Ramos (cell line): ENCODE measurements around the gene SSTR3.
"Not testable (repeated sequence)": the region's sequence is repeated elsewhere in the genome, so short reads cannot be mapped to it uniquely, and the experiment has no call there.

Experiments used
- in situ Hi-C: fragments of 300-500 bp; cut with MboI; formaldehyde crosslinking; loops from one replicate; pipeline ENCODE4 v1.14.3; 2022; ENCODE audit warnings: low sequenced_read_pairs; ENCODE audit not compliant: unreplicated experiment

The SSTR3 gene

DNA sequence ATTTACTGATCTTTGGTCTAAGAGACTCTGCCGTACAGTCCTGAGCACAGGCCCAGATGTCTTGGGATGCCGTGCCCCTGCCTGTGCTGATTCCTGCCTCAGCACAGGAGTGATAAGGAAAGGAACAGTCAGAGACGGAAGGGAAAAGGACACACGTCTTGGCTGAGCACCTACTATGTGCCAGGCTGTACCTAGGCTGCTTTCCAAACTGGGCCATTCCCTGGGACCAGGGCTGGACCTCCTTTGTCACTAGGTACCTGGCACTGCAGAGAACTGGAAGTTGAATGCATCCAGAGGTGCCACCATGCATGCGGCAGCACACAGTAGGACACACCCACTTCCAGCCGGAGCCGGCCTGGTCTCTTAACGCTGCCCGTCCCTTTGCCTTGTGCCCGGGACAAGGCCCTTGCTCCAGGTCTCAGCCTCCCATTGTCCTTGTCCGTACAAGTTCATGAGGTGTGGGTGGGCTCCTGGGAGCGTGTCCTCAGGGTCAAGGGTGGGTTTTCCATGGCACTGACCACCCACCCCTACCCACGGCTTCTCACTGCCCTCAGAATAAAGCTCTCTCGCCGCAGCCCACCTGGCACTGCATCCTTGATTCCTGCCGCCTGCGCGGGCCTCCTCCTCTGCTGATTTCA is 1.1 kb upstream of the SSTR3 start:
- in situ Hi-C loops: no loop called here

DNA sequence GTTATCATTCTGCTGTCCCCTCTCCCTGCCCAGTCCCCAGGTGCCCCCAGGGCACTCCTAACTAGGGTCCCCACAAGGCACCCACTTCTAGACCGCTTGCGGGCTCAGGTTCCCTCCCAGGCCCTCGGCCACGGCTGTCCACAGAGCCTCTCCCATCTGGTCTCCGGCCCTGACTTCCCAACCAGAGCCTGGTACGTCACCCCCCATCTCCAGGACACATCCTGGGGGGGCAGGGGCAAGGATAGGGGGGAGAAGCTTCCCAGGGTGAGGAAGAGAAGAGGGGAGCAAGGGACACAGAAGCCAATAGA is 457 bp downstream of the SSTR3 start:
- in situ Hi-C loops: no loop called here

DNA sequence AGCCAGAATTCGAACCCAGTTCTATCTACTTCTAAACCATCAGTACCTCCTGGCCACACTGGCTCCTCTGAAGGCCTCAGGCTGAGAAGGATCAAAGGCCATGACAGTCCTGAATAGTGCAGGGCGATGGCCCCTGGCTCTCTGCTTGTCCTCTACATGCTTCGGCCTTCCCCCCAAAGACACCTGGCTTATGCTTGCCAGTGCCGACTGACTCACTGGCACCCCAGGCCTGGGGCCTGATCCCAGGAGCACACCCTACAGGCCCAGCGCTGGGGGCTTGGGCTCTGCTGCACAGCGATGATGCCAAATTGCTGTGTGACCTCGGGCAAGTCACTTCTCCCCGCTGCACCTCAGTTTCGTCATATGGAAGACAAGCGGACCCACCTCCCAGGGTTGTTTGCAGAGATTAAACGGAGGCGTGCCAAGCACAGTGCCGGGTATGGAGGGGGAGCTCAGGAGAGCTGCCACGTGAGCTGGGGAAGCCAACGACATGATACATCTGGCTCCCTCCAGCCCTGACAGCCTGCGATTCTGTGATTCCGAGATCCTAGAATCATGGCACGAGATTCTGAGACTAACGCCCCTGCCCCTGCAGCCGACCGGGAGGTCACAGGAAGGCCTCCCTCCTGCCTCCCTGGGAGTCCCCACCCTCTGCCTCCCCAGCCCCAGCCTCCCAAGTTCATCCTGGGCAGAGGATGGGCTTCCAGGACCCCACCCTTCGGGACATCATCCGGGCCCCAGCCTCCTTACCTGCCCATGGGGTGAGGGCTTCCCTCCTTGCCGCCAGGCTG is 1.0 kb downstream of the SSTR3 start:
- in situ Hi-C loops: no loop called here

DNA sequence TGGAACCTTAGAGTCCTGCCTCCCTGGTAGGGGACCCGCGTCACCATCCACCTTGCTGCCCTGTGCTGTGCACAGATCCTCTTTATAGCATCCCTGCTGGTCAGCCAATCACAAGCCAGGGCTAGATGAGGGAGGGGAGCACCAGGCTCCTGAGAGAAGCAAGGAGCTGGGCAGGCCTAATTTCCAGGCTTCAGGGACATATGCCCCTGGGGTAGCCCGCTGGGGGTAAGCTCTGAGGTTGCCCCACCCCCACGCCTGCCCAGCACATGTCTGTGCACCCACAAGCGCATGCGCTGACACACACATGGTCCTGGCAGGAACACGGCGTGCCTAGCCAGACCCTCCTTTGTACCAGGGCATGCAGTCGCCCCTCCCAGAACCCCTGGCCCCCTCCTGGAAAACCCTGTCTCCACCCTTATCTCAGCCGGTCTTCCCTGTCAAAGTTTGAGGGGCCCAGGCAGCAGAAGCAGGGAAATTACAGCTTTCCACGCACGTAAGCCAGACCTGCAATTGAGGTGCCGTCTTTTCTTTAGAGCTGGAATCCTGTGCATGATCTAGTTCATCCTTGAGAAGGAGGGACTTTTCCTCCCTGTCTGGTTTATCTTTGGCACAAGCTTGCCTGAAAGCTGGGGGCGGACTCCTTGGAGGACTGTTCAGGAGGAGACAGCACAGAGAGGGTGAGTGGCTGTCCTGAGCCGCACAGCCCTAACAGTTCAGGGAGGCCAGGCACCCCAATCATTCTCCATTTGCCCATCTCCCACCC is 2.1 kb downstream of the SSTR3 start:
- in situ Hi-C loops: no loop called here

DNA sequence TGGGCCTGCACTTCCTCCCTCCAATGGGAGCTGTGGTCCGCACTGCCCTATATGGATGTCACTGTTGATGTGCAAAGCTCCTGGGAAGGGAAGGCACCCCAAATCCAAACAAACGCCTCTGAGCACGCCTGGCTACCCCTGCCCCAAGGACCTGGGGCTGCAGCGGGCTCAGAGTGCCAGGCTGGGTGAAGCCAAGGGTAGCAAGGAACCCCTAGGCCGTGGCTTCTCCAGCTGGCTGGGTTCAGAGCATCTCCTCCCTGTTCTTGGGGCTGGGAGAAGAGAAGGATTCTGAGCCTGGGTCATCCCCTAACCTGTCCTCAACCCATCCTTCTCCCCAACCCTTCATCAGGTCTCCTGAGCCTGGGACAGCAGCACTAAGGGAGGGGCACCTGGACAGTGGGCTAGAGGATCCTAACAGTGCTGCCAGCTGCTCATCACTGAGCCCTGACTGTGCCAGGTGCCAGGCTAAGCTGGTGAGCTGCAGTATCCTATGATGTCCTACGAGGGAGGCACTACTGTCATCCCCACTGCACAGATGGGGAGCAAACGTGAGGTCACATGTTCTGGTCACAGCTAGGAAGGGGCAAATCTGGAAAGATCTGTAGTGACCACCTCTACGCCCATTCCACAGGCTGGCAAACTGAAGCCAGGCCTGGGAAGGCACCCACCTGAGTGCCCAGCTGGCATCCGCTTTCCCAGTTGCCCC is 3.0 kb downstream of the SSTR3 start:
- in situ Hi-C loops: no loop called here

DNA sequence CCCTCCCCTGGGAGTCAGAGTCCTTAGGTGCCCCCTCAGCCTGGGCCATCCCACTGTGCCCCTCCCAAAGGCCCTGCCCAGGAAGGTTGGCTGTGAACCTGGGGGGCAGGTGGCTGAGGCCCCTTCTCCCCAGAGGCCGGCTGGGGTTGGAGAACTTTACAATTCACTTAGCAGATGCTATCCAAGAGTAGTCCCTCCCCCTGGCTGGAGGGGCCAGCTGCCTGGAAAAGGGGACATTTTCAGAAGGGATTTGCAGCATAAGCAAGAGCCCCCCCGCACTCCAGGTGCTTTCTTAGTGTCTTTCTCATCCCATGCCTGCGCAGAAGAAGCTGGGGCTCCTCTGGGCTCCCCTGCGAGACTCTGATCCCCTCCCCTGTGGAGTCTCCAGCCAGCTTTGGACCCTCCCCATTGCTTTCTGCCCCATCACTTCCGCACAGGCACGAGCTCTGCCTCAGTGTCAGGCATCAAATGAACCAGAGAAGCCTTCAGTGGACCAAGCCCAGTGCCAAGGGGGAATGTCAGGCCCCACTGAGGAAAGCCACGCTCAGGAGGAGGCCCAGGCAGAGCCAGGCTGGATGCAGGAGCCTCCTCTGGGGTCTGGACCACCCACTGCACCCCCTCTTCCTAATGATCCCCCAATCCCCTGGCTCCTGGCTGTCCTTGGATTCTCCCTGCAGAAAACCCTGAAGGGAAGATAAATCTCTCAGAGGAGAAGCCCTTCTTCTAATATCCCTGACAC is 3.7 kb downstream of the SSTR3 start:
- in situ Hi-C loops: no loop called here

DNA sequence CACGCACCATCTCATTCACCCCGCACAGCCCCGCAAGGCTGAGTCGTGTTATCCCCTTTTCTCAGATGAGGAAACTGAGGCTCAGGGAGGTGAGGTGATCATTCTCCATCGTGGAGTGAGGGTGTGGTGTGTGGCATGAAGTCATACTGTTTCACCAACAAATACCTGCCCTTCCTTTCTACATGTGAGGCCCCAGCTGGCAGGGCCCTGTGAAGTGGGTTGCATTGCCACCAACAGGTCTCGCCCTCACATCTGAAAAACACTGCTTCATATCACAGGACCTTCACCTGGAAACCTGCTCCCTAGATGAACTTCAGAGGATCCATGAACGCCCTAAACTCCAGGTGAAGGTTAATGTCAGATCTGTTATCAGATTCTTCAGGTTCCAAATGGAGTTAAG is 4.3 kb downstream of the SSTR3 start:
- in situ Hi-C loops: no loop called here

DNA sequence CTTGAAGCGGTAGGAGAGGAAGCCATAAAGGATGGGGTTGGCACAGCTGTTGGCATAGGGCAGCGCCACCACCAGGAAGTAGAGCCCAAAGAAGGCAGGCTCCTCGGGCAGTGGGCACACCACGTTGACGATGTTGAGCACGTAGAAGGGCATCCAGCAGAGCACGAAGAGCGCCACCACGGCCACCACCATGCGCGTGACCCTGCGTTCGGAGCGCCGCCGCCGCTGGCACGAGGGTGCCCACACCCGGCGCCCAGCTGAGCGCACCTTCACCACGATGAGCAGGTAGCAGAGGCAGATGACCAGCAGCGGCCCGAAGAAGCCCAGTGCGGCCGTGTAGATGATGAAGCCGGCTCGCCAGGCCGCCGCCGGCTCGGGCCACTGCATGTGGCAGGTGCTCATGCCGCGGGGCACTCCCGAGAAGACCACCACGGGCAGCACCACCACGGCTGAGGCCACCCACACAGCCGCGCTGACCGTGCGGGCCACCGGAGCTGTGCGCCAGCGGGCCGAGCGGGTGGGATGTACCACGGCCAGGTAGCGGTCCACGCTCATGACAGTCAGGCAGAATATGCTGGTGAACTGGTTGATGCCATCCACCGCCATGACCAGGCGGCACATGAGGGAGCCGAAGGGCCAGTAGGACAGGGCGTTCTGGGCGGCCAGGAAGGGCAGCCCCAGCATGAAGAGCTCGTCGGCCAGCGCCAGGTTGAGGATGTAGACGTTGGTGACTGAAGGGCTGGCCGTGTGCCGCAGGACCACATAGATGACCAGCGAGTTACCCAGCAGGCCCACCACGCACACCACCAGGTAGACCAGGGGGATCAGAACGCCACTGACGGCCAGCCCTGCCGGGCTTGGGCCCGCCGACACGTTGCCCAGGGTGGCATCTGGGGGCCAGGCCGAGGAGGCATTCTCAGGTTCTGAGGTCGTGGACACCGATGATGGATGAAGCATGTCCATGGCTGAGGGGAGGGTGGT is 5.1 kb downstream of the SSTR3 start:
- in situ Hi-C loops: no loop called here

DNA sequence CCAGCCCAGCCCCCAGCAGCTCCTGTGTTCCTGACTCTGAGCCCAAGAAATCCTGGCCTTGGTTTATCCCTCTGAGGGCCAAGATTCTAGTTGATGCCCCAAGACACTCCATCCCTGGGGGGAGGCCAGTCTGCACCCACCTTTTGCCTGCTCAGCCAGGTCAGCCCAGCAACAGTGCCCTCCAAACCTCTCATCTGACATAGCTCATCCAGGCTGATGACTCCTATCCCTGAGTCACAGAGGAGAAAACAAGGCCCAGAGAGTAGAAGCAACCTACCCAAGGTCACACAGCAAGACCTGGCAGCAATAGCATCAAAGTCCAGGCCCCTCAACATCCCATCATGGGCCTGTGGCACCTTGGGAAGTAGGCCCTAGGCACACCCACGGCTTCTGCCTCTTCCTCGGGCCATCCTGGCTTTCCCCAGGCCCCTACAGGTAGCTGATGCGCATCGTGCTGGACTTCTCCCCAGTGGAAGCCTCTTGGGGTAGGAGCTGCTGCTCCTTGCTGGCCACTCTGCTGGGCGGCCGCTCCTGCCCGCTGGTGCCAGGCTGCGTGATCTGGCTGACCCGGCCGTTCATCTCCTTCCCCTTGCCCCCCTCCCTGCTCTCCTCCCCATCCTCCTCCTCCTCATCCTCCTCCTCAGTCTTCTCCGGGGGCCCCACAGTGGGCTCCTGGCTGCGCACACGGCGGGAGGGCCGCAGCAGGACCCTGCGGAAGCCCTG is 6.0 kb downstream of the SSTR3 start:
- in situ Hi-C loops: no loop called here

DNA sequence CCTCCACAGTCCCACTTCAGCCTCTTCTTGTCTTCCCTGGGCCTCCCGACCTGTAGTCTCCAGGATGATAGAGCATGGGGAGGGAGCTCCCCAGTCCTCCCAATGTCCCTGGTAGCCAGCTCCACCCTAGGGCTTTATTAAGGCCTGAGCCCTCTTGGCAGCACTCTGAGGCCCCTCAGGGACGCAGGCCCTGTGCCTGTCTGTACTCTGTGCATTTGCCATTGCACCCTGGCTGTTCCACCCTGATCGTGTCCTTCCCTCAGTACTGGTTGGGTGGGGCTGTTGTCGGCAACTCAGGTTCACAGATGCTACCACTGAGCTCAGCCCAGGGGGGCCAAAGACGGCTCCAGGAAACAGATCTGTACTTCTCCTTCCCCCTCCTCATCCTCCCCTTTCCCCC is 7.2 kb downstream of the SSTR3 start:
- in situ Hi-C loops: no loop called here

DNA sequence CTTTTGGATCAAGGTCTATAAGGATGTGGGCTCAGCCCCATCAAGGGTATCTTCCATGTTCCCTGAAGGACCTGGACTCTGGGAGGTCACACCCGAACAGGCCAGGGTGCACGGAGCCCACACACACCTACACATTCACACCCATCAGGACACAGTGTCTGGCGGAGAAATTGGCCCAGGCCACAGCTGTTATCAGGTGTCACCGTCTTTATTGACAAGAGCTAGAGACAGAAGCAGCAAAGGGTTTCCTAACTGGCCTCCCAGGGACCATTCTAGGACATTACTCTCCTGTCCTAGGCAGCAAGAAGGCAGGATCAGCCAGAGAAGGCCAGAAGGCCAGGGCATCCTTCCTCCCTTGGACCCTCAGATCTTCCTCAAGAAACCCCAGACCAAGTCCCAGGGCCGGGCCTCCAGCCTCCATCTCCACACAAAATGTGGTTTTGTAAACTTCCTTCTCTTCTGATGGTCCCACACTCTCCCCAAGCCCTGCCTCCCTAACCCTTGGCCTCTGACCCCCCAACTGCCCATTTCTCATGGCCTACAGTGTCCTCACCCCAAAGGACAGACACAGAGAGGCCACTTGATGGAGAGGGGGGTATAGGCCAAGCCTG is 8.1 kb downstream of the SSTR3 start:
- in situ Hi-C loops: no loop called here

DNA sequence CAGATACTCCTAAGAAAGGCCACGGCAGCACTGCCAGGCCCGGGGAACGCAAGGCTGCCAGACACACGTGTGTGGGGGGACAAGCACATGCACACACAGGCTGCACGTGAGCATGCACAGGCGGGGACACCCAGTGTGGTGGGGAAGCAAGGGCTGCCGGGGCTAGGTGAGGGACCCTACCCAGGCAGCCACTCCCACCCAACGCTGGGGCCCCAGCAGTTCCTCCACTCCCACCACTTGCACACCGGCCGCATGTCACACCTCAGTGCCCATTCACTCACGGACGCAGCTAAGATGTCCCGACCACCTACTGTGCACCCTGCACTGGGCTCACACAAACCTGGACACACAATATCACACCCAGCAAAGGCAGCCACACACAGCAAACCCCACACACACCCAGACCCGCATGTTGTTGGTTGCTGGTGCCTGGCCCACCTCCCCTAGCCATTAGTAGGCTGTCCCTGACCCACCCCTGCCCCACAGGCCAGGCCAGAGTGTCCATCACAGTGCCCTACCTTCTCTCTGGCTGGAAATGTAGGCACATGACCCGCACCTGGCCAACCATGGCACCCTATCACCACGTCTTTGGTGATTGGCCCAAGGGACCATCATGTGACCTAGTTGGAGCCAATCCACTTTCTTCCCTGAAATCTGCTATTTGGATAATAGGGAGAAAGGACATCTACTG is 8.8 kb downstream of the SSTR3 start:
- in situ Hi-C loops: no loop called here

DNA sequence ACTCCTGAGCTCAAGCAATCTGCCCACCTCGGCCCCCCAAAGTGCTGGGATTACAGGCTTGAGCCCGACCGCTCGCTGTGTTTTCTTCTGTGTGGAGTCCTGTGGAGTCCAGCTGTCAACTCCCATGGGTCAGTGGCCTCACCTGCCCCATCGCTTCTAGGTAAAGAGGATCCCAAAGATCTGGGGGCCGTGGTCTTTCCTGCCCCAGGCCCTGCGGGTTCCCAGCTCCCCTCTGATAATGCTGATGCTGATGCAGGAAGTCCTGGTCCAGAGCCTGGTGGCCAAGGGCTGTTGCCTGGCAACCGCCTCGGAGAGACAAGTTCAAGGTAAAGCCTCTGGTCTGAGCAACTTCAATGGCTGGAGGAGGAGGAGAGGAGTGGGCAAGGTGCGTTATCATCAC is 9.6 kb downstream of the SSTR3 start:
- in situ Hi-C loops: no loop called here

DNA sequence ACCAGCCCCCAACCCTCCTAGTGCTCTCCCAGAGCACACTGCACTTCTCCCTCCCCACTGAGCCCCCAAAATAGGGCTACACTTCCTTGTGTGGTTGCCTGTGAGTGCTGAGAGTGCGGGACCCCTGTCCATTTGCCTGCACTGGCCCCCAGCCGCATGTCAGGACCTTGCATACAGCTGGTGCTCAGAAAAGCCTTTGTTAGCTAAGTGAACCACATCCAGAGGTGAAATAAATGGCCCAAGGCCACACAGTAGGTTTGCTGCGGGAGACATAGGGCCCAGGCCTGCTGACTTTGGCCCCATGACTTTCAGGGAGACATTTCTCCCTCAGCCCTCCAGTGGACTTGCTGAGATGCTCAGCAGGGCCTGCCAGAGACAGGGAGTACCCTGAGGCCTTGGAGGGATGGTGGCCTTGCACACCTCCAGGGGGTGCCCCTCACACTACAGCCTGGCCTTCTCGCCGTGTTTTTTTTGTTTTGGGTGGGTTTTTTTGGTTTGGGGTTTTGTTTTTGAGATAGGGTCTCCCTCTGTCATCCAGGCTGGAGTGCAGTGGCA is 10.2 kb downstream of the SSTR3 start:
- in situ Hi-C loops: no loop called here

DNA sequence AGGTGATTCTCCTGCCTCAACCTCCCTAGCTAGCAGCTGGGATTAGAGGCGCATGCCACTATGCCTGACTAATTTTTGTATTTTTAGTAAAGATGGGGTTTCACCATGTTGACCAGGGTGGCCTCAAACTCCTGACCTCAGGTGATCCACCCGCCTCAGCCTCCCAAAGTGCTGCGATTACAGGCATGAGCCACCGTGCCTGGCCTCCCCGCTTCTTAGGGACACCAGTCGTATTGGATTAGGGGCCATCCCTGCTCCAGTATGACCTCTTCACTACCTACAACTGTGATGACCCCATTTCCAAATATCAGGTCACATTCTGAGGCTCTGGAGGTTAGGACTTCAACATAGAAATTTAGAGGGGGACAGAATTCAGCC is 10.8 kb downstream of the SSTR3 start:
- in situ Hi-C loops: not testable (repeated sequence)

DNA sequence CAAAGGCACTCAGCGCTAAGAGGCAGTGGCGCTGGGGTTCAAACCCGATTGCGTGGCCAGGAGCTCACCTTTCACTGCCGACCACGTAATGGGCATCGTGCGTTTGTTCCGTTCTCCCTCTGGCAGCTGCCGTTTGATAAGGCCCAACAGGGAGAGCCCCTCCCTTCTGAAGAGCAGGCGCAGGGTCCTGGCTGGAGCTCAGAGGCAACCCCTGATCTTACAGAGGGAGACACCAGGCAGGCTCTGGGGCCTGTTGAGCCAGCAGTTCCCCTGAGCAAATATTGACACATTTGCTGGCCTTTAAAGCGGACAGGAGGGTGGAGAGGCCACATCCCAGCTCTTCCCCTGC is 12.5 kb downstream of the SSTR3 start:
- in situ Hi-C loops: no loop called here

DNA sequence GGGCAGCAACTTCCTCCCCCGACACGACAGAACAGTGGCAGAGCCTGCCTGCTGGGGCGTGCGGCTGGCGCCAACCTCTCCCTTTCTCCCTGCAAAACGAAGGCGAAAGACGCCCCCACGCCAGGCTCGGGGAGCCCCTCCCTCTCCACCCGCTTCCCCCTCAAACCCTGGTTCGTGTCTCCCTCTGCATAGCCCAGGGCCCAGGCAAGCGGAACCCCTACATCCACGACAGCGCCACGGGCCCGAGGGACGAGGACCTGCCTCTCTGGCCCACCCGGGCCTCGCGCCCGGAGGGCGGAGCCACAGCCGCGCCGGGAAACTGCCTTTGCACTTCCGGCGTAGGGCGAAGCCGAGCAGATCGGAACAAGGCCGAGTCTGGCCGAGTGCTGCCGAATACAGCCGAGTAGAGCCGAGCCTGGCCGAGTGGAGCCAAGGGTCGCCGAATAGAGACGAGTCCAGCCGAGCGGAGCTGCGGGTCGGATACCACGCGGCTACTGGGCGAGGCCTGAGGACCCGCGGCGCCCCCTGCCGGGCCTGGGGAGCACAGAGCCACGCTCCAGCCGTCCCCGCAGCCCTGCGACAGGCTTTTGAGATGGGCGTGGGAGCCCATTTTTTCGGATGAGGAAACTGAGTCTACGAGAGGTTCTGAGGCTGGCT is 13.0 kb downstream of the SSTR3 start:
- in situ Hi-C loops: no loop called here
